ENCODE measurements around the gene IL12RB1.

DNA sequence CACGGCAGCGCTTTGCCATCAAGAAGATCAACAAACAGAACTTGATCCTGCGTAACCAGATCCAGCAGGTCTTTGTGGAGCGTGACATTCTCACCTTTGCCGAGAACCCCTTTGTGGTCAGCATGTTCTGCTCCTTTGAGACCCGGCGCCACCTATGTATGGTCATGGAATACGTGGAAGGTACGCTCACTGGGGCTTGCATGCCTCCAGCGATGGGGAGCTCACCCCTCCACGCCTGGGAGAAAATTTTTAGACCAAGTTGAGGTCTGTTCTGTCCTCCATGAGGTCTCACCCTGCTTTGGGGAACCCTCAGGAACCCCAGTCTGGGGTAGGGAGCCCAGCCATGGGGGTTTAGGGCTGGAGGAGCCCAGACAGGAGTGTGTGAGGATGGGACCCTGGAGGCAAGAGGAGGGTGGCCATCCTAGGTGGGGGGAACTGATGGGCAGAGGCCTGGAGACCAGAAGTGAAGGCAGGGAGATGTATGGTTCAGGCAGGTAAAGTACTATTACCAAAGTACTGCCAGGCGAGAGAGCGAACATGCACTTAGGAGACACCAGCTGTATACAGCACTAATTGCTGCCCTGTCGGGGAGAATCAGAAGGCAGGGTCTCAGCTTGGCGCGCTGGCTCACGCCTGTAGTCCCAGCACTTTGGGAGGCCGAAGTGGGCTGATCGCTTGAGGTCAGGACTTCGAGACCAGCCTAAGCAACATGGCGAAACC lies 43.9 kb upstream of the IL12RB1 start:
- no peak for TF ChIP-seq YY1 (IDR thresholded peaks at IDR 0.05; ENCODE audit: low read depth, low read length)
- TF ChIP-seq GABPA (IDR thresholded peaks at IDR 0.05; ENCODE audit: low read depth), result no peak
- TF ChIP-seq, protein P1, sequence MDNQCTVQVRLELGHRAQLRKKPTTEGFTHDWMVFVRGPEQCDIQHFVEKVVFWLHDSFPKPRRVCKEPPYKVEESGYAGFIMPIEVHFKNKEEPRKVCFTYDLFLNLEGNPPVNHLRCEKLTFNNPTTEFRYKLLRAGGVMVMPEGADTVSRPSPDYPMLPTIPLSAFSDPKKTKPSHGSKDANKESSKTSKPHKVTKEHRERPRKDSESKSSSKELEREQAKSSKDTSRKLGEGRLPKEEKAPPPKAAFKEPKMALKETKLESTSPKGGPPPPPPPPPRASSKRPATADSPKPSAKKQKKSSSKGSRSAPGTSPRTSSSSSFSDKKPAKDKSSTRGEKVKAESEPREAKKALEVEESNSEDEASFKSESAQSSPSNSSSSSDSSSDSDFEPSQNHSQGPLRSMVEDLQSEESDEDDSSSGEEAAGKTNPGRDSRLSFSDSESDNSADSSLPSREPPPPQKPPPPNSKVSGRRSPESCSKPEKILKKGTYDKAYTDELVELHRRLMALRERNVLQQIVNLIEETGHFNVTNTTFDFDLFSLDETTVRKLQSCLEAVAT (IDR thresholded peaks at IDR 0.05), result no peak
- no peak for TF ChIP-seq SUZ12 (IDR thresholded peaks at IDR 0.05; ENCODE audit: unreplicated experiment)
- TF ChIP-seq CTCF (IDR thresholded peaks at IDR 0.05 in 2 of 3, conservative IDR thresholded peaks at IDR 0.05 in 1 of 3; ENCODE audit: control insufficient read depth in 2 of 3, extremely low read depth in 1 of 3, insufficient read depth in 1 of 3, low read depth in 3 of 3, low read length in 3 of 3), result no peak
- no peak for TF ChIP-seq SPI1 (IDR thresholded peaks at IDR 0.05; ENCODE audit: borderline replicate concordance, insufficient read depth, low read depth, low read length)
- no peak for TF ChIP-seq NRF1 (conservative IDR thresholded peaks at IDR 0.05; ENCODE audit: low read depth, low read length)
- no peak for TF ChIP-seq EZH2 (IDR thresholded peaks at IDR 0.05; ENCODE audit: borderline replicate concordance, control insufficient read depth, low read depth, low read length)
- TF ChIP-seq MYC (IDR thresholded peaks at IDR 0.05; ENCODE audit: insufficient read depth, insufficient read length, insufficient replicate concordance, low read length, severe bottlenecking), result no peak
- TF ChIP-seq BACH1 (IDR thresholded peaks at IDR 0.05; ENCODE audit: borderline replicate concordance), result no peak

Measured in GM12878 (cell line).